ENCODE results near the gene NME5.

NME5 gene

GRCh38 chr5:138132543-138132942 is 6.7 kb downstream of the NME5 start:
- no peak overlapping the region for H2AFZ ChIP-seq (ENCODE audit: low read depth)
- H3K27ac ChIP-seq: no peak overlapping the region
- no peaks in the 10 kb centered on the region for H3K36me3 ChIP-seq (ENCODE audit: insufficient read depth)
- no peak for TF ChIP-seq CTCF (conservative IDR thresholded peaks at IDR 0.05; ENCODE audit: low read depth, low read length)
- no peaks in the 10 kb centered on the region for H3K27me3 ChIP-seq (ENCODE audit: insufficient read depth, low read depth)
- H3K79me2 ChIP-seq (ENCODE audit: insufficient read depth, low read depth): no peaks in the 10 kb centered on the region
- H3K9ac ChIP-seq: no peak overlapping the region
- no peak overlapping the region for H3K4me2 ChIP-seq
- no peaks in the 10 kb centered on the region for H4K20me1 ChIP-seq (ENCODE audit: insufficient read depth)
- H3K4me1 ChIP-seq (ENCODE audit: low read depth, poor library complexity, severe bottlenecking): no peaks in the 10 kb centered on the region
- no peak overlapping the region for H3K4me3 ChIP-seq (IDR thresholded peaks at IDR 0.05; ENCODE audit: insufficient read depth, low read depth, low read length)

- H3K4me1 ChIP-seq (ENCODE audit: low read depth, poor library complexity, severe bottlenecking): no peaks in the 10 kb centered on the region
- no peak overlapping the region for H2AFZ ChIP-seq (ENCODE audit: low read depth)
- no peaks in the 10 kb centered on the region for H3K79me2 ChIP-seq (ENCODE audit: insufficient read depth, low read depth)
- H3K4me2 ChIP-seq: no peak overlapping the region
- no peak overlapping the region for H3K4me3 ChIP-seq (IDR thresholded peaks at IDR 0.05; ENCODE audit: insufficient read depth, low read depth, low read length)
- H3K9ac ChIP-seq: no peak overlapping the region
- H3K27ac ChIP-seq: no peak overlapping the region
- no peaks in the 10 kb centered on the region for H4K20me1 ChIP-seq (ENCODE audit: insufficient read depth)
- no peaks in the 10 kb centered on the region for H3K27me3 ChIP-seq (ENCODE audit: insufficient read depth, low read depth)
- H3K36me3 ChIP-seq (ENCODE audit: insufficient read depth): no peaks in the 10 kb centered on the region
- TF ChIP-seq CTCF (conservative IDR thresholded peaks at IDR 0.05; ENCODE audit: low read depth, low read length): no peak
Measured at GRCh38 chr5:138129347-138129746, 9.9 kb downstream of the NME5 start.

- Histone ChIP-seq H3K27ac (no peak overlapping the region), H3K9ac (no peak overlapping the region), H3K4me3 (IDR thresholded peaks at IDR 0.05; ENCODE audit: insufficient read depth, low read depth, low read length) (no peak overlapping the region), H3K4me1 (ENCODE audit: low read depth, poor library complexity, severe bottlenecking) (no peaks in the 10 kb centered on the region), H3K79me2 (ENCODE audit: insufficient read depth, low read depth) (no peaks in the 10 kb centered on the region), H3K4me2 (no peak overlapping the region), H4K20me1 (ENCODE audit: insufficient read depth) (no peaks in the 10 kb centered on the region), H3K27me3 (ENCODE audit: insufficient read depth, low read depth) (no peaks in the 10 kb centered on the region), H3K36me3 (ENCODE audit: insufficient read depth) (no peaks in the 10 kb centered on the region), H2AFZ (ENCODE audit: low read depth) (no peak overlapping the region)
- TF ChIP-seq CTCF (conservative IDR thresholded peaks at IDR 0.05; ENCODE audit: low read depth, low read length): no peak
Measured at GRCh38 chr5:138128334-138128733, 10.9 kb downstream of the NME5 start.

- Histone ChIP-seq H3K4me2 (no peak overlapping the region), H2AFZ (ENCODE audit: low read depth) (no peak overlapping the region), H3K27me3 (ENCODE audit: insufficient read depth, low read depth) (no peaks in the 10 kb centered on the region), H3K27ac (no peak overlapping the region), H3K9ac (no peak overlapping the region), H3K4me1 (ENCODE audit: low read depth, poor library complexity, severe bottlenecking) (no peaks in the 10 kb centered on the region), H3K79me2 (ENCODE audit: insufficient read depth, low read depth) (no peaks in the 10 kb centered on the region), H4K20me1 (ENCODE audit: insufficient read depth) (no peaks in the 10 kb centered on the region), H3K36me3 (ENCODE audit: insufficient read depth) (no peaks in the 10 kb centered on the region), H3K4me3 (IDR thresholded peaks at IDR 0.05; ENCODE audit: insufficient read depth, low read depth, low read length) (no peak overlapping the region)
- TF ChIP-seq CTCF (conservative IDR thresholded peaks at IDR 0.05; ENCODE audit: low read depth, low read length): no peak
Measured at GRCh38 chr5:138115254-138115653, 24.0 kb downstream of the NME5 start.

GRCh38 chr5:138111937-138112336 is 27.3 kb downstream of the NME5 start:
- Histone ChIP-seq H3K36me3 (ENCODE audit: insufficient read depth) (no peaks in the 10 kb centered on the region), H3K4me1 (ENCODE audit: low read depth, poor library complexity, severe bottlenecking) (no peaks in the 10 kb centered on the region), H3K4me2 (no peak overlapping the region), H3K27me3 (ENCODE audit: insufficient read depth, low read depth) (no peaks in the 10 kb centered on the region), H3K79me2 (ENCODE audit: insufficient read depth, low read depth) (no peaks in the 10 kb centered on the region), H4K20me1 (ENCODE audit: insufficient read depth) (no peaks in the 10 kb centered on the region), H3K27ac (no peak overlapping the region), H3K4me3 (IDR thresholded peaks at IDR 0.05; ENCODE audit: insufficient read depth, low read depth, low read length) (no peak overlapping the region), H2AFZ (ENCODE audit: low read depth) (no peak overlapping the region), H3K9ac (no peak overlapping the region)
- no peak for TF ChIP-seq CTCF (conservative IDR thresholded peaks at IDR 0.05; ENCODE audit: low read depth, low read length)

All from KMS-11 (cell line).